HG03565 (cell line): ENCODE data around the gene PYDC1.
"Not testable (repeated sequence)": the region's sequence is repeated elsewhere in the genome, so short reads cannot be mapped to it uniquely, and the experiment has no call there.

Experiments
- ATAC-seq: cut with Tn5 transposase; IDR thresholded peaks from one replicate; pipeline ENCODE4 v1.9.1; 2021; ENCODE audit warnings: mild to moderate bottlenecking, moderate library complexity; ENCODE audit not compliant: unreplicated experiment

PYDC1 gene

DNA sequence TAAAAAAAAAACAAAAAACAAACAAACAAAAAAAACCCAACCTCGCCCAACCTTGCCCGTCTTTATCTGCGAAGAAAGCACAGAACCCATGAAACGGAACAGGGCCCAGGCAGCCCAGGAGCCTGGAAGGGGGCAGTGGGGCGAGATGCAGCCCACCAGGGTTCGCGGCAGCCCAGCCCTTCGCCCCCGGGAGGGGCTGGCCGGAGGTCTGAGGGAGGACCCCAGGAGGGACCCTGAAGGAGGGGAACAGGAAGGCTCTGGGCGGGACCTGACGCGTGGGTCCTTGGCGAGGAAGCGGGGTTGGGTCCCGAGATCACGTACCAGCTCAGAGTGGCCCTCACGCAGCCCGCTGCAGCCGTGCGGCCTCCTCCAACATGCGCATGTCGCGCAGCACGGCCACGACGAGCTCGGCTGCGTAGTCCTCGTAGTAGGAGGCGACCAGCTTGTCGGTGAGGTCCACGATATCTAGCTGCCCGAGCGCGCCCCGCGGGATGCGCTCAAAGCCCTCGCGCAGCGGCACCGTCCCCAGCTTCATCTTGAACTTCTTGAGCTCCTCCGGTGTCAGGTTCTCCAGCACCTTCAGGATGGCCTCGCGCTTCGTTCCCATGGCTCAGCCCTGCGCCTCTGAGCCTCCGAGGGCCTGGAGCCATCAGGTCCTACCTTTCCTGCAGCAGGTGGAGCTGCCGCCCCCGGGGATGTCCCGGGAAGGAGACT lies at the start of gene PYDC1:
Gene PYDC1 (minus strand): TSS at position 714 of the 714 bp plus-strand sequence. CDS start 107 bp downstream, at position 607.
- ATAC-seq, result no peak

DNA sequence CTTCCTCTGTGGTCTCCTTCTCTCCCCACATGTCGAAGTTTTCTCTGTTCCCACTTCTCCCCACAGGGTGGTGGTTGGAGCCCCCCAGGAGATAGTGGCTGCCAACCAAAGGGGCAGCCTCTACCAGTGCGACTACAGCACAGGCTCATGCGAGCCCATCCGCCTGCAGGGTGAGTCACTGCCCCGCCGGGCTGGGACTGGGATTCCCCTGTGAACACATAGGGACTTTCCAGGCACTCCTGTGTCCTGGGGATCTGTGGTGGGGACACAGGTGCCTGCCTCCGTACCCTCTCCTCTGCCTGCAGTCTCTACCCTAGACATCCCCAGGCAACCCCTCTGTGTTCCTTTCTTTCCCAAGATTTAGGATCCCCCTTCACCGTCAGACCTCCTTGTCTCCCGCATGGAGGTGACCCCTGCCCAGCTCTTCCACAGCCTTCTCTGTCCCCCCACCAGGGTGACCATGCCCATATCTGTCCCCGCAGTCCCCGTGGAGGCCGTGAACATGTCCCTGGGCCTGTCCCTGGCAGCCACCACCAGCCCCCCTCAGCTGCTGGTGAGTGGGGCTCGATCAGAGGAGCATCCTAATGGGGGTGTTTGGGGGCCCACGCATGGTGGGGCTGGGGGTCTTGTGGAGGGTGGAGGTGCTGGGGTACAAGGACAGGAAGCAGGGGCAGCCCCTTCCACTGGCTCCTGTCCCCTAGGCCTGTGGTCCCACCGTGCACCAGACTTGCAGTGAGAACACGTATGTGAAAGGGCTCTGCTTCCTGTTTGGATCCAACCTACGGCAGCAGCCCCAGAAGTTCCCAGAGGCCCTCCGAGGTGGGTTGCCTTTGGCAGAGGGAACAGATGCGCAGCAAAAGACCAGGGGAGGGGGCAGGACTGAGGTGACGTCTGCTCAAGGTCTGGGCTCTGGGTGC lies 48.7 kb upstream of the PYDC1 start:
- ATAC-seq, result peak; percentile 87

DNA sequence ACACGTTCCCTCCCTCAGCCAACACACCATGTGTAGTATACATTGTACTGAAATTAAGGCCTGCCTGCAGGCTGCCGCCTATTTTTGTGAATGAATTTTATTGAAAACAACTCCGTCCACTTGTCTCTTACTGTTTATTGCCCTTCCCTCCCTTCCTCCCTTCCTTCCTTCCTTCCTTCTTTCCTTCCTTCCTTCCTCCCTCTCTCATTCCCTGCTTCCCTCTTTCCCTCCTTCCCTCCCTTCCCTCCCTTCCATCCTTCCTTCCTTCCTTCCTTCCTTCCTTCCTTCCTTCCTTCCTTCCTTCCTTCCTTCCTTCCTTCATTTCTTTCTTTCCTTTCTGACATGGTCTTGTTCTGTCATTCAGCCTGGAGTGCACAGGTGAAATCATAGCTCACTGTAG lies 45.1 kb upstream of the PYDC1 start:
- no peak for ATAC-seq

DNA sequence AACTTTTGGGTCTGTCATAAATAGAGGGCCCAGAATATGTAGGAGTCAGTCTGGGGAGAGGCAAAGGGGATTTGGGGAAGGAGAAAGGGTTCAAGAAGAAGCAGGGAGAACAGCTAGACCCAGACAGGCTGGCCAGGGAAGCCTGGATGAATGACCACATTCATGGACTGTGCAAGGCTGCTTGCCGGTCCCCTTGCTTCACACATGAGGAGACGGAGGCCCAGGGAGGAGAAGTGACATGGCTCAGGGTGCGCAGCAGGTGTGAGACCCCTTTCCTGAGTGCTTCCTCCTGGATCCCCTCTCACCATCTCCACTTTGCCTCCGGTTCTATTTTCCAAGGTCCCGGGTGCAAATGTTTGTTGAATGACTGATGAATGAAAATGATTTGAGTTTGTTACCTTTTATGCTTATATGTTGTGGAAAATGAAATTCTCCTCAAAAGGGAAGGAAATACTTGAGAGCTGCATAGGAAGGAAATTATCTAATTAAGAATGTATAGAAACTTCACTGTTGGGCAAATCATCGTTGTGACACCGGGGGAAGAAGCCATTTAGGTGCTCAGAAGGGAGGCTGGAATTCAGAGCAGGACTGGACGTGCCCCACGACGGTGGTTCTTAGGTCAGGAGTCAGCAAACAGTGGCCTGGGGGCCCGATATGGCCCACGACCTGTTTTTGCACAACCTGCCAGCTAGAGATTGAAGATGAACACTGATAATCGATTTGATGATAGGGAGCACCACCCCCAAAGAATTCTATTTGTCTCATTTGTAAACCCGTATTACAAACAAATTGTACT lies 43.4 kb upstream of the PYDC1 start:
- ATAC-seq, result no peak

DNA sequence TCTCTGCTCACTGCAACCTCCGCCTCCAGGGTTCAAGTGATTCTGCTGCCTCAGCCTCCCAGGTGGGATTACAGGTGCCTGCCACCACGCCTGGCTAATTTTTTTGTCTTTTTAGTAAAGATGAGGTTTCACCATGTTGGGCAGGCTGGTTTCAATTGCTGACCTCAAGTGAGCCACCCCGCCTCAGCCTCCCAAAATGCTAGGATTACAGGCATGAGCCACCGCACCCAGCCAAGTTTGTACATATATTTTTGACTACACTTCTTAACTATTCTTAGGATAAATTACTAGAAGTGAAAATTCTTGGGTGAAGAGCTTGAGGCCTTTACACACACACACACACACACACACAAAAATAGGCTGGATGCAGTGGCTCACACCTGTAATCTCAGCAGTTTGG lies 41.4 kb upstream of the PYDC1 start:
- ATAC-seq, result no peak

DNA sequence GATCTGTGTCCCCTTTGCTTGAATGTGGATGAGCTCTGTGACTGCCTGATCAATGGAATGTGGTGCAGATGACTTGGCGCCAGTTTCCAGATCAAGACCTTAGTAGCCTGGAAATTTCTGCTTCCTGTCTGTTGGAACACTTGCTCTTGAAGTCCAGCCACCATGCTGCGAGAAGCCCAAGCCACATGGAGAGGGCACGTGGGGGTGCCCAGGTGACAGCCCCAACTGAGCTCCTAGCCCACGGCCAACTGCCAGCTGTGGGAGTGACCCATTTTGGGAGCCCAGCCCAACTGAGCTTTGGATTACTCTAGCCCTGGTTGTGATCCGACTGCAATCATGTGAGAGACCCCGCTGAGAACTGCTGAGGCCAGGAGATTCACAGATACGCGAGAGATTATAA lies 39.5 kb upstream of the PYDC1 start:
- no peak for ATAC-seq

DNA sequence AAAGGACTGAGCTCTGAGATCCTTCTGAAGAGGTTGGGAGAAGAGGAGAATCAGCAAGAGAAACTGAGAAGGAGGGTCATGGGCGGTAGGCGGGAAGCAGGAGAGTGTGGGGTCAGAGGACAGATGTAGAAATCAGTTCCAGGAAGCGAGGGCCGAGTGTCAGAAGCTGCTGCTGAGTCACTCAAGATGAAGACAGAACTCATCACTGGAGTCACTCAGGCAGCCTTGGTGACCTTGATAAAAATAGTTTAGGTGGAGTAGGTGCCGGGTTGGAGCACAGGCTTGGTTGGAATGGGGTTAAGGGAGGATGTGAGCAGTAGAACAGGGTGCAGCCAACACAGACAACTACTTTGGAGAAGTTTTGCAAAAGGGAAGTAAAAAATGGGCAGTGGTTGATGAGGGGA lies 36.7 kb upstream of the PYDC1 start:
- ATAC-seq, result no peak

DNA sequence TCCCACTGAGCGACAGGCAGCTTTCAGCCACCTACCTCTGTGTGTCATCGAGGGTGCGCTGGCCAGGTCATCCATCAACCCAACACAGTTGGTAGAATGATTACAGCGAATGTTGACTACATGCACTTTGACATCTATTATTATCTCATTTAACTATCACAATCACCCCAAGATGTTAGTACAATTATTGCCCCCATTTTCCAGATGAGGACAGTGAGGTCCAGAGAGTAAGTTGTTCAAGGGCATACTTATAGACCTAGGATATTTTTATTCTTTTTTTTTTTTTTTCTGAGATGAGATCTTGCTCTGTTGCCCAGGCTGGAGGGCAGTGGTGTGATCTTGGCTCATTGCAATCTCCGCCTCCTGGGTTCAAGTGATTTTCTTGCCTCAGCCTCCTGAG lies 34.5 kb upstream of the PYDC1 start:
- ATAC-seq, result no peak

DNA sequence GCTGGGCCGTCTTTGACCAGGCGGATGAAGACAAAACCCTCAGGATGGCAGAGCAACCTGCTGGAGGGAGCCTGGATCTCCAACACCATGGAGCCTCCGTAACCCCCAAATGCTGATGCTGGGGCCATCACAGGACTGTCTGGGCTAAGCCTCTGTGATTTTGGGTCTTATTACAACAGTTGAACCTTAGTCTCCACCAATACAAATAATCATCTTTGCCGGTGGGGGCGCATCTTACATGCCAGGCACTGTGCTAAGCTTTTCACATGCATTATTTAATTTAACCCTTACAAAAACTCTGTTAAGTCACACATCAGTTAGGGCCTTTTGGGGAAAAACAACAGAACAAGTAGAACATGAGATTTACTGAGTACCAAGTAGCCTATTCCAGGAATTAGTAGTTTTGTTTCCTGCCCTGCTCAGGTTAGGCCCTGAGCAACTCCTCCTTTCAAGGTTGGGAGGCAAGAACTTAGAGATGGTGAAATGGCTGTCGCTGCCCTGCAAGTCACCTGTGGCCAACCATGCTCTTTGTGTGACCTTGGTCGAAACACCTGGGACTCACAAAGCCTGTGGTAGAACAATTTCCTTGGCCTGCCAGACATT lies 33.9 kb upstream of the PYDC1 start:
- ATAC-seq, result no peak

DNA sequence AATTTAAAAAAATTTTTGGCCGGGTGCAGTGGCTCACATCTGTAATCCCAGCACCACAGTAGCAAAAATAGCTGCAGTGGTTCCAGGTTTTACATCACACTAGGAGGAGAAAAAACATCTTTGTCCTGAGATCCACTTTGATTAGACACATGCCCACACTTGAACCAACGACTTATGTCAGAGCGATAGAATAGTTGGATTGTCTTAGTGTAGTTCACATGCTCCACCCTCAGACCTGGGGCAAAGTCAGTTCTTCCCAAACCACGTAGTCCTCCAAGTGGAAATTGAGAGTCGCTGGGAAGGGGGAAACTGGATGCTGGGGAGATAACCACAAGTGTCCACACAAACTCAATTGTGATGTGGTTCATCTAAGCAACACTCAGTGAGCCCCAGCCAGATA lies 31.4 kb upstream of the PYDC1 start:
- ATAC-seq, result no peak

DNA sequence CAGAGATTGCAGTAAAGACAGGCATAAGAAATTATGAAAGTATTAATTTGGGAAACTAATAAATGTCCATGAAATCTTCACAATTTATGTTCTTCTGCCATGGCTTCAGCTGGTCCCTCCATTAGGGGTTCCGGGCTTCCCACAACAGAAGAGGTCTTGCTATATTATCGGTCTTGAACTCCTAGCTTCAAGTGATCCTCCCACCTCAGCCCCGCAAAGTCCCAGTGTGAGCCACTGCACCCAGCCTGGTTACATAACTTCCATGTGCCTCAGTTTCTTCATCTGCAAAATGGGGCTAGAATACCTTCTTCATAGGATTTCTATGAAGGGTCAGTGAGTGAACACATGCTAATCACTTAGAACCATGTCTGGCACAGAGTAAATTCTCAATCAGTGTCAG lies 29.4 kb upstream of the PYDC1 start:
- ATAC-seq, result no peak

DNA sequence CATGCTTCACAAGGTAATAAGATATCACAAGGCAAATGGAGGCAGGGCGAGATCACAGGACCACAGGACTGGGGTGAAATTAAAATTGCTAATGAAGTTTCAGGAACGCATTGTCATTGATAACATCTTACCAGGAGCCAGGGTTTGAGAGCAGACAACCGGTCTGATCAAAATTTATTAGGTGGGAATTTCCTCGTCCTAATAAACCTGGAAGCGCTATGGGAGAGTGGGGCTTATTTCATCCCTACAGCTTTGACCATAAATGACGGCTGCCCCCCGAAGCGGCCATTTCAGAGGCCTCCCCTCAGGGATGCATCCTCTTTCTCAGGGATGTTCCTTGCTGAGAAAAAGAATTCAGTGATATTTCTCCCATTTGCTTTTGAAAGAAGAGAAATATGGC lies 28.7 kb upstream of the PYDC1 start:
- ATAC-seq, result not testable (repeated sequence)

DNA sequence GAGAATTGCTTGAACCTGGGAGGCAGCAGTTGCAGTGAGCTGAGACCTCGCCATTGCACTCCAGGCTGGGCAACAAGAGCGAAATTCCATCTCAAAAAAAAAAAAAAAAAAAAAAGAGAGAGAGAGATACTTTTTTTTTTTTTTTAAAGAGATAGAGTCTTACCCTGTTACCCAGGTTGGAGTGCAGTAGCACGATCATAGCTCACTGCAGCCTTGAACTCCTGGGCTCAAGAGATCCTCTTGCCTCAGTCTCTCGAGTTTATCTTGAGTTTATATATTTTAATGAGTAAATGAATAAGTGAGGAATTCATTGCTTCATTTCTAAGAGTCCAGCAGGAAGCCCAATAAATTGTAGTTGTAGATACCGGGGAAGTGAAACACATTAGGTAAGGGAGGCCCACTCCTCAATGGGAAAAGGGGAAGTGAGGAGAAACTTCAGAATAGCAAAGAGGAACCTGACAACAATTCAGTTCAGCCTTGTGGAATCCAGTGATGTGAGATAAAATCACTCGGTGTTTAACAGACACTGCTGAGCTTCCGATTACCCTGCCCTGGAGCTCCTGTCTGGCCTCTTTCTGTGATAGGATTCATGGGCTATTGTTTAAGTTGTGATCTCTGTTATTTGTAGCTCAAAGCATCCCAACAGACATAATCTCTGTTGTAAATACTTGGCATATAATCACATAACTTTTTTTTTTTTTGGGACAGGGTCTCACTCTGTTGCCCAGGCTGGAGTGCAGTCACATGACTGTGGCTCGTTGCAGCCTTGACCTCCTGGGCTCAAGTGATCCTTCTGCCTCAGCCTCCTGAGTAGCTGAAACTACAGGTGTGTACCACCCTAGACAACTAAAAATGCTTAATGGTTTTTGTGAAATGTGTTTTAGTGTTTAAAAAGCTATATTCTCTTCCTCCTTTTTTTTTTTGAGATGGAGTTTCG lies 27.1 kb upstream of the PYDC1 start:
- ATAC-seq, result no peak

DNA sequence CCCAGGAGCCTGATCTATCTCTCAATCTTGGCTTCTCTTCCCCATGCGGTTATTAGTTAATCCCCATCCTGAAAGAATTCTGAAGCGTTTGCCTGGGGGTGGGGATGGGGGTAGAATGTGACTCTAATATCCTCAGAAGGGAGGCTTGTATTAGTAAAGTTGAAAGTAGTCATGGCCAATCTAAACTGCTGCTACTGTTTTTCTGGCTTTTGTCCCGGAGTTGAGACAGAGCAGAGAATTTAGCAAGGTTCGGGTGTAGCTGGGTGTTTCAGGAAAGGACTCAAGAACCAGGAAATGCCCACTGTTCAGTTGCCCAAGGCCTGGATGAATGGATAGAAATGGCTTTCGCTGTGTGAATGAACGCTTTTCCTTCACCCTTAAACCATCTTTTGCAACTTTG lies 25.3 kb upstream of the PYDC1 start:
- no peak for ATAC-seq

DNA sequence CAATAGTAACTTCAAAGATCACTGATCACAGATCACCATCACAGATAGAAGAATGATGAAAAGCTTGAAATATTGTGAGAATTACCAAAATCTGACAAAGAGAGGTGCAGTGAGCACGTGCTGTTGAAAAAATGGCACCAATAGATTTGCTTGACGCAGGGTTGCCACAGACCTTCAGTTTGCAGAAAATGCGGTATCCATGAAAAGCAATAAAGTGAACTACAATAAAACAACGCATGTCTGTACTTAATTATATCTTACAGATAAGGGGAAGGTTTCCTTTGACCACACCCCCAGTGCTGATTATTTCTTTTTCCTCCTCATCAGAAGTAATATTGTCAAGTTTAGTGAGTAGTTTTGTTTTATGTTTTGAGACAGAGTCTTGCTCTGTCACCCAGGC lies 21.1 kb upstream of the PYDC1 start:
- ATAC-seq, result no peak

DNA sequence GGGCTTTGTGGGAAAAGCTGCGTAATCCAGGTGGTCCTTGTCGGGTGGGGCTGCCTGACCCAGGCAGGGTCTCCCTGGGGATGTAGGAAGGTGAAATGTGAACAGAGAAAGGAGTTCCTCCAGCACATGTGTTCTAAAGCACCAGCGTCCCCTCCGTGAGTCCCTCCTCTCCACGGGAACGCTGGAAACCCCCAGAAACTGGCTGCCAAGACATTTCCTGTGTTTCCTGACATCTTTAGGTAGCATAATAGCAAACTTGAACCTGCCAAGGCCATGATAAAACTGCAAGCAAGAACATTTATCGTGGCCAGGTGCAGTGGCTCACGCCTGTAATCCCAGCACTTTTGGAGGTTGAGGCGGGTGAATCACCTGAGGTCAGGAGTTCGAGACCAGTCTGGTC lies 12.6 kb upstream of the PYDC1 start:
- no peak for ATAC-seq

DNA sequence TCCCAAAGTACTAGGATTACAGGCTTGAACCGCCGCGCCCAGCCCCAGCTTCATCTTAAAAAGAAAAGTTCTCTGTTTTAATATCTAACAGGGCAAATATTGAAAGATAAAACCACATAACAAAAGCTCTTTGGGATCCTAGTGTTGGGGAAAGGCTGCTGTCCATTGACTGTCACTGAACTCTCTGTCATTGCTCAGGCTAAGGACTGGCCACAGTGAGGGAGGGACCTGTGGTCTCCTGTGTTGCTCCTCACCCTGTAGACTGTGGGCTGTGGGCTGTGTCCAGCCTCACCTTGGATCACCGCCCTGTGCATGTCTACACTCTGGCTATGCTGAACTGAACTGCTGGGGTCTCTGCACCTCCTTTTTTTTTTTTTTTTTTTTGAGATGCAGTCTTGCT lies 11.3 kb upstream of the PYDC1 start:
- no peak for ATAC-seq

DNA sequence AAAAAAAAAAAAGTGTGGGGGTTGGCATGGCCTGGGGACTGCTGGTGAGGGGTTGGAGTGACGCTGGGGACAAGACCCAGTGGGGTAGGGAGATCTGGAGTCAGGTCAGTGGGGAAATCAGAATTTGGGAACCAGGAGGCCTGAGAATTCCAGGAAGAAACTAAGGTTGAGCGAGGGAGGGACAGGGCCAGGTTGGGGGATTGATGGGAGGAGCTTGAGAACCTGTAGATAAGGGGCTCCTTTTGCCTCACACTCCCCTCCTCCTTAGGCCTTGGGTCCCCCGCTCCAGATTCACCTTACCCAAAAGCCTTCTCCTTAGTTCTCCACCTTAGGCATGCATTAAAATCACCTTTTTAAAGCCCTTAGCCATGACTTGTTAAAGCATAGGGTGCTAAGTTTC lies 8.3 kb upstream of the PYDC1 start:
- no peak for ATAC-seq

DNA sequence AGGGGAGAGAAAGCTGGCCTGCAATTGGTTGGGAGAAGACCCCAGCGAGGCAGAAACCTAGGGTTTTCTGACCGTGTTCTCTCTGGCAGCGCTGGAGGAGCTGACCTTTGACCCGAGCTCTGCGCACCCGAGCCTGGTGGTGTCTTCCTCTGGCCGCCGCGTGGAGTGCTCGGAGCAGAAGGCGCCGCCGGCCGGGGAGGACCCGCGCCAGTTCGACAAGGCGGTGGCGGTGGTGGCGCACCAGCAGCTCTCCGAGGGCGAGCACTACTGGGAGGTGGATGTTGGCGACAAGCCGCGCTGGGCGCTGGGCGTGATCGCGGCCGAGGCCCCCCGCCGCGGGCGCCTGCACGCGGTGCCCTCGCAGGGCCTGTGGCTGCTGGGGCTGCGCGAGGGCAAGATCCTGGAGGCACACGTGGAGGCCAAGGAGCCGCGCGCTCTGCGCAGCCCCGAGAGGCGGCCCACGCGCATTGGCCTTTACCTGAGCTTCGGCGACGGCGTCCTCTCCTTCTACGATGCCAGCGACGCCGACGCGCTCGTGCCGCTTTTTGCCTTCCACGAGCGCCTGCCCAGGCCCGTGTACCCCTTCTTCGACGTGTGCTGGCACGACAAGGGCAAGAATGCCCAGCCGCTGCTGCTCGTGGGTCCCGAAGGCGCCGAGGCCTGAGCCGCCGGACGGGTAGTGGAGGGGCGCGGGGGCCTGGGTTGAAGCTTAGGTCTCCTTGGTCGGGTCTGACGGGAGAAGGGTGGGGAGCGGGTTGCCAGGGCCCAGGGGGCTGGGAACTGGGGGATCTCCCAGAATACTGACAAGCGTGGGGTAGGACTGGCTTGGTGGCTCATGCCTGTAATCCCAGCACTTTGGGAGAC lies 7.4 kb upstream of the PYDC1 start:
- no peak for ATAC-seq
